SK-N-MC (cell line): ENCODE measurements around the gene STMN1.
A peak's percentile ranks its signal among the peaks of the same experiment; 100 is the strongest.

ENCODE experiments used
- EZH2 ChIP-seq: fragments of 200-600 bp; sonication (generic); IDR thresholded peaks from one replicate; pipeline ENCODE4 v1.6.1; 2017; ENCODE audit warnings: antibody characterized with exemption
- FOXP2 ChIP-seq: optimal IDR thresholded peaks from 2 replicates; pipeline ENCODE3; 2011; ENCODE audit warnings: mild to moderate bottlenecking, moderate library complexity; ENCODE audit not compliant: insufficient read depth; ENCODE audit errors: extremely low read length, control extremely low read depth
- POLR2AphosphoS5 ChIP-seq: IDR thresholded peaks from 2 replicates; pipeline ENCODE4 v1.6.1; 2012; ENCODE audit warnings: mild to moderate bottlenecking, low read depth, low read length, borderline replicate concordance

GRCh38 chr1:25858906-25859789 is 47.1 kb downstream of the STMN1 start, which contains the start of gene AUNIP:
- TF ChIP-seq FOXP2 (no peak), EZH2 (no peak), POLR2AphosphoS5 (peak; percentile 93)
